ENCODE data around the gene MBP. TPM values are rescaled to one million over a fixed set of nuclear protein-coding genes. Genes with fewer than 3 reads are reported as not detected.
"Not testable (repeated sequence)": the region's sequence is repeated elsewhere in the genome, so short reads cannot be mapped to it uniquely, and the experiment has no call there.

Gene MBP
- total and polyA plus RNA-seq, 2 of the 4 experiments (the other 2 are of a cell fraction), result 0.72 to 0.90 TPM

DNA sequence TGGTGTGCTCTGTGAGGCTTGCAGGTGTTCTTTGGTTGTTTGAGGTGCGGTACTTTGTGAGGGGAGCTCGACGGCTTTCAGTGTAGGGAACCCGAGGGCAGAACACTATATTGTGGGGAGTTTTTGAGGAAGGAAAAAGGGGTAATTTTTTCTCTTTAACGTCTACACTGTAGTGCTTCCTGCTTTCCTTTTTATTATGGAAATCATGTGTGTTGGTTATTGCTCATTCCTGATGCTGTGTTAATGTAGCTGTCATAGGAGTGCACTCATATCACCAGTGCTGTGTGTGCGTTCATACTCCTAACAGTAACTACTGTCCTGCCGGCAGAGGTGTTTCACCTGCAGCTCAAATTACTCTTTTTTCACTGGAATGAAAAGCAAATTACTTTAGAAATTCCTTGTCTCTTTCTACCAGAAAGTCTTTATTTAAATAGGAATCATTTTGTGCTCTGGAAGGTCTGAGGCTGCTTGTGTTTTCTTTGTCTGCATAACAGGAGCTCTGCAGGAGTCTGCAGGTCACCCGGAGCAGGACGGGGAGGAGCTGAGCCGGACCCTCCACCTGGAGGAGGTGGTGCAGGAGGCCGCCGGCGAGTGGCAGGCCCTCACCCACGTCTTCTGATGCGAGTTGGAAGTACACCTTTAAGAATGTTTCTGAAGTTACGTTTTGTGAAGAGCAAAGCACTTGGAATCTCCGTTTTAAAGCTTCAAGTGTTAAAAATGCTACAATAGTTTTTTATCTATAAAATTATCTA lies 164.7 kb downstream of the MBP start:
- ChIA-PET POLR2A (ENCODE audit: unreplicated experiment) (no interaction called here), CTCF (interaction anchor here (0.6 kb wide), 1 partner anchor 164 kb away, joined by 3 read pairs; no protein-coding TSS in a partner anchor)
- H3K36me3 ChIP-seq (ENCODE audit: control insufficient read depth, insufficient read depth, low read length), result peaks cover 5% of the 10 kb centered on the region
- TF ChIP-seq BHLHE40 (IDR thresholded peaks at IDR 0.05; ENCODE audit: low read depth, low read length) (no peak), MAFK (IDR thresholded peaks at IDR 0.05; ENCODE audit: low read depth, low read length) (no peak)
- peaks cover 10 to 23% of the 10 kb centered on the region in 2 experiments for H3K79me1 ChIP-seq (ENCODE audit: low read depth in 1 of 2, low read length in 2 of 2)
- H2BK20ac ChIP-seq (ENCODE audit: low read depth, low read length), result no peak overlapping the region
- no peak overlapping the region for H2AK5ac ChIP-seq (ENCODE audit: low read depth, low read length)
- in situ Hi-C loops (cut with MboI; ENCODE audit: low sequenced_read_pairs) (no loop called here), dilution Hi-C loops (cut with HindIII; ENCODE audit: low sequenced_read_pairs, unreplicated experiment) (no loop called here), intact Hi-C loops (cut with micrococcal nuclease) (no loop called here)
- H3K27me3 ChIP-seq (ENCODE audit: control insufficient read depth, insufficient read depth, low read length), result no peaks in the 10 kb centered on the region
- no peak overlapping the region for H4K8ac ChIP-seq (ENCODE audit: low read depth in 2 of 2, low read length in 2 of 2)
- H4K91ac ChIP-seq (ENCODE audit: insufficient read depth, low read depth, low read length), result no peak overlapping the region
- H2BK120ac ChIP-seq (ENCODE audit: low read depth, low read length), result no peak overlapping the region
- H3K27ac ChIP-seq (ENCODE audit: insufficient read depth, low read length), result no peak overlapping the region
- no peak overlapping the region for H3K4me3 ChIP-seq (ENCODE audit: insufficient read depth, low read depth, low read length)
- WGBS, 2 experiments (ENCODE audit: extremely low coverage in 2 of 2, insufficient read length in 1 of 2), result 70% methylated on average over 2 of the region's 17 CpGs; no CpG with 5 or more reads in 1 of the 2 experiments
- no peak overlapping the region for H3K4ac ChIP-seq (ENCODE audit: low read depth, low read length)
- H3K4me2 ChIP-seq (ENCODE audit: low read depth, low read length), result no peak overlapping the region
- H3K9me3 ChIP-seq (ENCODE audit: control insufficient read depth, insufficient read depth, low read length), result no peaks in the 10 kb centered on the region
- no peak for DNase-seq
- H3K14ac ChIP-seq (replicated peaks; ENCODE audit: low read depth, low read length), result no peak overlapping the region
- no peaks in the 10 kb centered on the region for H3K4me1 ChIP-seq (ENCODE audit: control insufficient read depth, insufficient read depth, low read length)
- H3K9ac ChIP-seq (ENCODE audit: low read depth, low read length), result no peak overlapping the region
- no peak for ATAC-seq (ENCODE audit: low read depth)
- no peak overlapping the region for H2BK15ac ChIP-seq (ENCODE audit: low read depth, low read length)
- no peak overlapping the region for H3K18ac ChIP-seq (ENCODE audit: low read depth, low read length)
- no peak overlapping the region for H2AFZ ChIP-seq (replicated peaks; ENCODE audit: low read length, poor library complexity)
- no peak overlapping the region for H4K5ac ChIP-seq (ENCODE audit: low read depth, low read length)
- H4K20me1 ChIP-seq (ENCODE audit: insufficient read depth, low read length), result peaks cover 2% of the 10 kb centered on the region; the same call in 1 of the 2 replicates
- H2AK9ac ChIP-seq (replicated peaks; ENCODE audit: low read depth, low read length, poor library complexity), result no peak overlapping the region
- no peak overlapping the region for H2BK5ac ChIP-seq (ENCODE audit: low read depth, low read length, poor library complexity, severe bottlenecking)
- no peak overlapping the region for H3K56ac ChIP-seq (ENCODE audit: extremely low read depth, insufficient read depth, low read length)
- no peak overlapping the region for H3K23ac ChIP-seq (ENCODE audit: low read depth, low read length)
- no TSS peak for BruUV-seq (replicated peaks)
- peaks cover 4% of the 10 kb centered on the region; the same call in 1 of the 2 replicates for H3K9me1 ChIP-seq (ENCODE audit: insufficient read depth, low read length)

DNA sequence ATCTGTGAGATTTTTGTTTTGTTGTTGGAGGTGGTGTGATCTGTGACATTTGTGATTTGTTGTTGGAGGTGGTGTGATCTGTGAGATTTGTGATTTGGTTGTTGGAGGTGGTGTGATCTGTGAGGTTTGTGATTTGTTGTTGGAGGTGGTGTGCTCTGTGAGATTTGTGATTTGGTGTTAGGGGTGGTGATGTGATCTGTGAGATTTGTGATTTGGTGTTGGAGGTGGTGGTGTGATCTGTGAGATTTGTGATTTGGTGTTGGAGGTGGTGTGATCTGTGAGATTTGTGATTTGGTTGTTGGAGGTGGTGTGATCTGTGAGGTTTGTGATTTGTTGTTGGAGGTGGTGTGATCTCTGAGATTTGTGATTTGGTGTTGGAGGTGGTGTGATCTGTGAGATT lies 165.3 kb downstream of the MBP start:
- POLR2A ChIA-PET (ENCODE audit: unreplicated experiment); H3K14ac ChIP-seq (replicated peaks; ENCODE audit: low read depth, low read length); H3K4me3 ChIP-seq (ENCODE audit: insufficient read depth, low read depth, low read length); H3K18ac ChIP-seq (ENCODE audit: low read depth, low read length); H2BK20ac ChIP-seq (ENCODE audit: low read depth, low read length); ATAC-seq (ENCODE audit: low read depth); H4K5ac ChIP-seq (ENCODE audit: low read depth, low read length); DNase-seq; H3K27ac ChIP-seq (ENCODE audit: insufficient read depth, low read length); dilution Hi-C loops (cut with HindIII; ENCODE audit: low sequenced_read_pairs, unreplicated experiment); H2AFZ ChIP-seq (replicated peaks; ENCODE audit: low read length, poor library complexity); H2BK5ac ChIP-seq (ENCODE audit: low read depth, low read length, poor library complexity, severe bottlenecking); H3K4me1 ChIP-seq (ENCODE audit: control insufficient read depth, insufficient read depth, low read length); H3K4ac ChIP-seq (ENCODE audit: low read depth, low read length); H2AK5ac ChIP-seq (ENCODE audit: low read depth, low read length); H4K20me1 ChIP-seq (ENCODE audit: insufficient read depth, low read length); in situ Hi-C loops (cut with MboI; ENCODE audit: low sequenced_read_pairs); H3K9me1 ChIP-seq (ENCODE audit: insufficient read depth, low read length); H3K9ac ChIP-seq (ENCODE audit: low read depth, low read length); H3K27me3 ChIP-seq (ENCODE audit: control insufficient read depth, insufficient read depth, low read length); CTCF ChIA-PET; H2BK15ac ChIP-seq (ENCODE audit: low read depth, low read length); intact Hi-C loops (cut with micrococcal nuclease); H3K36me3 ChIP-seq (ENCODE audit: control insufficient read depth, insufficient read depth, low read length); H2AK9ac ChIP-seq (replicated peaks; ENCODE audit: low read depth, low read length, poor library complexity); H3K4me2 ChIP-seq (ENCODE audit: low read depth, low read length); H3K23ac ChIP-seq (ENCODE audit: low read depth, low read length); H4K91ac ChIP-seq (ENCODE audit: insufficient read depth, low read depth, low read length); BruUV-seq (replicated peaks); H4K8ac ChIP-seq (ENCODE audit: low read depth in 2 of 2, low read length in 2 of 2); H2BK120ac ChIP-seq (ENCODE audit: low read depth, low read length); H3K56ac ChIP-seq (ENCODE audit: extremely low read depth, insufficient read depth, low read length); H3K9me3 ChIP-seq (ENCODE audit: control insufficient read depth, insufficient read depth, low read length): not testable (repeated sequence)
- H3K79me1 ChIP-seq (ENCODE audit: low read depth in 1 of 2, low read length in 2 of 2), result peaks cover 10 to 24% of the 10 kb centered on the region in 2 experiments

Data from IMR-90 (cell line).